ENCODE results near the gene OCIAD1.
"Not testable (repeated sequence)": the region's sequence is repeated elsewhere in the genome, so short reads cannot be mapped to it uniquely, and the experiment has no call there.

Gene OCIAD1

GRCh38 chr4:48879561-48880442 is 48.9 kb downstream of the OCIAD1 start:
- Histone ChIP-seq H3K4me3 (ENCODE audit: low read depth in 1 of 2, low read length in 1 of 2) (no peak overlapping the region), H3K27me3 (no peaks in the 10 kb centered on the region), H3K4me1 (ENCODE audit: control insufficient read depth in 1 of 2, insufficient read depth in 1 of 2, low read depth in 1 of 2, low read length in 1 of 2) (no peaks in the 10 kb centered on the region), H3K27ac (no peak overlapping the region), H3K36me3 (no peaks in the 10 kb centered on the region), H3K9me3 (no peaks in the 10 kb centered on the region)
- no peak for TF ChIP-seq CTCF (IDR thresholded peaks at IDR 0.05)

DNA sequence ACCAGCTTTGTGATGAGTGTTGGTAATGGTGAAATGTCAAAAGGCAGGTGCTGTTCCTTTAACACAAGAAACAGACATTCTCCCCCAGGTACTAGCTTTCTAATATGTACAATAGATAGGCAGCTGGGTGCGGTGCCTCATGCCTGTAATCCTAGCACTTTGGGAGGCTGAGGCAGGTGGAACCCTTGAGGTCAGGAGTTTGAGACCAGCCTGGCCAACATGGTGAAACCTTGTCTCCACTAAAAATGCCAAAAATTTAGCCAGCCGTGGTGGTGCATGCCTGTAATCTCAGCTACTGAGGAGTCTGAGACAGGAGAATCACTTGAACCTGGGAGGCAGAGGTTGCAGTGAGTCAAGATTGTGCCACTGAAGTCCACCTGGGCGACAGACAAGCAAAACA is 50.8 kb downstream of the OCIAD1 start:
- H3K27me3 ChIP-seq; H3K27ac ChIP-seq; H3K4me1 ChIP-seq (ENCODE audit: control insufficient read depth in 1 of 2, insufficient read depth in 1 of 2, low read depth in 1 of 2, low read length in 1 of 2); H3K9me3 ChIP-seq; H3K4me3 ChIP-seq (ENCODE audit: low read depth in 1 of 2, low read length in 1 of 2); H3K36me3 ChIP-seq: not testable (repeated sequence)

- H3K9me3 ChIP-seq; H3K27ac ChIP-seq; H3K4me3 ChIP-seq (ENCODE audit: low read depth in 1 of 2, low read length in 1 of 2); H3K36me3 ChIP-seq; H3K4me1 ChIP-seq (ENCODE audit: control insufficient read depth in 1 of 2, insufficient read depth in 1 of 2, low read depth in 1 of 2, low read length in 1 of 2); H3K27me3 ChIP-seq: not testable (repeated sequence)
Observed at GRCh38 chr4:48889750-48890149, 58.9 kb downstream of the OCIAD1 start.

DNA sequence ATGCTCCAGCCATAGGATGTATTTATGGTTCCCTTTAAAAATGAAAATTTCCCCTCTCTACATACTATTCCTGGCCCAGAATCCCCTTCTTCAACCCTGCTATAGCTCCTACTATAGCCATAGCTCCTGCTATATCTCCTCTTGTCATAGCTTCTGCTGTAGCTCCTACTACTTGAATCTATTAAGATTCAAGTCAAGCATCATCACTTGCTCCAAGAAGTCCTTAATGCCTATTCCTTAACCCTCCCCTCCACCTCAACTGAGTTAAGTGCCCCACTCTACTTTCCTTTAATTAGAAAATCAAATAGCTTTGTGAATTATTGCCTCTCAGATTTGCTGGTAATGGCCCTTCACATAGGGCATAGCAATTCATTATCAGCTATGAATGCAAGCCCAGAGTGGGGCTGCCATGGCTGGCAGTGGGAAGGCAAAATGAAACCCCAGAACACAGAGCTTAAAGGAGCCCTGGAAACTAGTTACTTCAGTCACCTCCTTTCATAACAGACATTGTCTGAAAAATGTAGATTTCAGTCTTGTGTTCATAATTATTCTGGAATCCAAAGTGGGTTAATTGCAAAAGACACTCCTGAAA is 60.2 kb downstream of the OCIAD1 start:
- Histone ChIP-seq H3K27me3 (no peaks in the 10 kb centered on the region), H3K4me3 (ENCODE audit: low read depth in 1 of 2, low read length in 1 of 2) (no peak overlapping the region), H3K4me1 (ENCODE audit: control insufficient read depth in 1 of 2, insufficient read depth in 1 of 2, low read depth in 1 of 2, low read length in 1 of 2) (peaks cover 0 to 3% of the 10 kb centered on the region in 2 experiments), H3K36me3 (no peaks in the 10 kb centered on the region), H3K27ac (no peak overlapping the region), H3K9me3 (no peaks in the 10 kb centered on the region)
- no peak for TF ChIP-seq CTCF (IDR thresholded peaks at IDR 0.05)

GRCh38 chr4:48896845-48897244 is 66.0 kb downstream of the OCIAD1 start:
- TF ChIP-seq CTCF (IDR thresholded peaks at IDR 0.05) = no peak
- H3K36me3 ChIP-seq = no peaks in the 10 kb centered on the region

GRCh38 chr4:48898733-48899431 is 68.0 kb downstream of the OCIAD1 start:
- H3K36me3 ChIP-seq = no peaks in the 10 kb centered on the region
- H3K9me3 ChIP-seq = no peaks in the 10 kb centered on the region
- no peaks in the 10 kb centered on the region for H3K27me3 ChIP-seq
- H3K4me3 ChIP-seq (ENCODE audit: low read depth in 1 of 2, low read length in 1 of 2) = no peak overlapping the region
- H3K27ac ChIP-seq = no peak overlapping the region
- TF ChIP-seq CTCF (IDR thresholded peaks at IDR 0.05) = no peak
- peaks cover 0 to 6% of the 10 kb centered on the region in 2 experiments for H3K4me1 ChIP-seq (ENCODE audit: control insufficient read depth in 1 of 2, insufficient read depth in 1 of 2, low read depth in 1 of 2, low read length in 1 of 2)

More at GRCh38 chr4:48896845-48897244, 66.0 kb downstream of the OCIAD1 start:
- H3K4me1 ChIP-seq (ENCODE audit: control insufficient read depth in 1 of 2, insufficient read depth in 1 of 2, low read depth in 1 of 2, low read length in 1 of 2) = peaks cover 0 to 6% of the 10 kb centered on the region in 2 experiments
- H3K27me3 ChIP-seq = no peaks in the 10 kb centered on the region
- H3K4me3 ChIP-seq (ENCODE audit: low read depth in 1 of 2, low read length in 1 of 2) = no peak overlapping the region
- no peak overlapping the region for H3K27ac ChIP-seq
- no peaks in the 10 kb centered on the region for H3K9me3 ChIP-seq

Data from neutrophil (primary cell).